GM12878 (cell line): ENCODE results near the gene TUBD1. TPM values are rescaled to one million over a fixed set of nuclear protein-coding genes. Genes with fewer than 3 reads are reported as not detected.

ENCODE experiments used
- BCL11A ChIP-seq: IDR thresholded peaks from 2 replicates; pipeline ENCODE4 v1.6.1; 2011; ENCODE audit warnings: low read depth, low read length
- BCL3 ChIP-seq: IDR thresholded peaks from 2 replicates; pipeline ENCODE4 v1.6.1; 2011; ENCODE audit warnings: borderline replicate concordance, low read depth, mild to moderate bottlenecking, moderate library complexity, low read length; ENCODE audit not compliant: insufficient read depth, poor library complexity, severe bottlenecking
- BHLHE40 ChIP-seq, 2 experiments: fragments of 450-650 bp in 1 of 2; IDR thresholded peaks; 2 replicates each; pipeline ENCODE4 v1.6.1; 2011 to 2017; ENCODE audit warnings: low read depth in 2 of 2, borderline replicate concordance in 1 of 2, improper control_type of control experiment in 1 of 2, low read length in 1 of 2, mild to moderate bottlenecking in 1 of 2
- CBFB ChIP-seq: IDR thresholded peaks from 2 replicates; pipeline ENCODE4 v1.6.1; 2016; ENCODE audit warnings: antibody characterized with exemption, low read depth
- CEBPZ ChIP-seq: fragments of 150-350 bp; IDR thresholded peaks from 2 replicates; pipeline ENCODE4 v1.6.1; 2016; ENCODE audit warnings: low read depth, low read length
- CREM ChIP-seq: IDR thresholded peaks from 2 replicates; pipeline ENCODE4 v1.6.1; 2014; ENCODE audit warnings: antibody characterized with exemption, low read depth
- GATAD2B ChIP-seq: fragments of 450-650 bp; conservative IDR thresholded peaks from 2 replicates; pipeline ENCODE4 v1.6.1; 2017; ENCODE audit warnings: low read depth, mild to moderate bottlenecking, moderate library complexity
- IRF4 ChIP-seq: IDR thresholded peaks from 2 replicates; pipeline ENCODE4 v1.6.1; 2011; ENCODE audit warnings: low read depth, low read length
- JUNB ChIP-seq: IDR thresholded peaks from 2 replicates; pipeline ENCODE4 v1.6.1; 2016; ENCODE audit warnings: antibody characterized with exemption, mild to moderate bottlenecking
- MEF2B ChIP-seq: fragments of 450-650 bp; IDR thresholded peaks from 2 replicates; pipeline ENCODE4 v1.6.1; 2018; ENCODE audit warnings: mild to moderate bottlenecking, moderate library complexity; ENCODE audit not compliant: partially characterized antibody, poor library complexity, severe bottlenecking
- MLLT1 ChIP-seq: fragments of 450-650 bp; IDR thresholded peaks from 2 replicates; pipeline ENCODE4 v1.6.1; 2016; ENCODE audit warnings: mild to moderate bottlenecking
- MTA3 ChIP-seq: IDR thresholded peaks from 2 replicates; pipeline ENCODE4 v1.6.1; 2012; ENCODE audit warnings: low read length, inconsistent platforms, borderline replicate concordance
- MYB ChIP-seq: fragments of 150-350 bp; IDR thresholded peaks from 2 replicates; pipeline ENCODE4 v1.6.1; 2014; ENCODE audit warnings: mild to moderate bottlenecking, low read depth, low read length, borderline replicate concordance
- NBN ChIP-seq: fragments of 450-650 bp; IDR thresholded peaks from 2 replicates; pipeline ENCODE4 v1.6.1; 2016
- NFIC ChIP-seq: IDR thresholded peaks from 2 replicates; pipeline ENCODE4 v1.6.1; 2012; ENCODE audit warnings: low read depth, mild to moderate bottlenecking, inconsistent platforms, low read length, moderate library complexity
- NFYB ChIP-seq: IDR thresholded peaks from 2 replicates; pipeline ENCODE4 v1.6.1; 2011; ENCODE audit warnings: low read depth, mild to moderate bottlenecking, low read length, improper control_type of control experiment, moderate library complexity; ENCODE audit not compliant: insufficient read depth
- NR2F1 ChIP-seq: fragments of 450-650 bp; conservative IDR thresholded peaks from 2 replicates; pipeline ENCODE4 v1.6.1; 2017; ENCODE audit warnings: mild to moderate bottlenecking
- PML ChIP-seq: IDR thresholded peaks from 2 replicates; pipeline ENCODE4 v1.6.1; 2012; ENCODE audit warnings: low read length, inconsistent platforms
- POU2F2 ChIP-seq: IDR thresholded peaks from 3 replicates; pipeline ENCODE4 v1.6.1; 2011; ENCODE audit warnings: low read depth, mild to moderate bottlenecking, low read length, borderline replicate concordance
- SKIL ChIP-seq: fragments of 450-650 bp; IDR thresholded peaks from 2 replicates; pipeline ENCODE4 v1.6.1; 2017; ENCODE audit warnings: mild to moderate bottlenecking, low read depth, inconsistent platforms; ENCODE audit not compliant: poor library complexity, severe bottlenecking
- SMAD1 ChIP-seq: fragments of 450-650 bp; IDR thresholded peaks from 2 replicates; pipeline ENCODE4 v1.6.1; 2018; ENCODE audit warnings: mild to moderate bottlenecking, low read depth; ENCODE audit not compliant: partially characterized antibody
- ZBED1 ChIP-seq: IDR thresholded peaks from 2 replicates; pipeline ENCODE4 v1.6.1; 2016; ENCODE audit warnings: borderline replicate concordance
- ZNF207 ChIP-seq: fragments of 450-650 bp; IDR thresholded peaks from 2 replicates; pipeline ENCODE4 v1.6.1; 2014; ENCODE audit warnings: antibody characterized with exemption, mild to moderate bottlenecking, borderline replicate concordance
- polyA plus RNA-seq, 11 experiments: library from polyadenylated mRNA; depleted of rRNA in 4 of 11; unstranded in 6 of 11; stranded (reverse) in 5 of 11; fragments of >200 nt; fragmentation: Nextera tagmentation in 4 of 11; fragmentation: Illumina TruSeq in 1 of 11; extraction: Ambion mirVana in 4 of 11; extraction: Trizol in 1 of 11; gene quantifications; 1 replicate in 1 of 11; 2 replicates in 10 of 11; pipeline versions ENCODE4 v1.2.1 to v1.2.3, GENCODE V29; 2011 to 2016; ENCODE audit warnings: inconsistent platforms in 2 of 11, missing spikeins in 2 of 11, low read depth in 1 of 11
- total RNA-seq, 4 experiments: library from RNA; depleted of rRNA in 3 of 4; stranded (reverse); fragments of >200 nt in 3 of 4; fragmentation: Illumina TruSeq in 1 of 4; extraction: Trizol in 1 of 4; gene quantifications; 2 replicates each; pipeline versions ENCODE4 v1.2.1 to v1.2.3, GENCODE V29; 2013 to 2021

Gene TUBD1
- total and polyA plus RNA-seq, 10 of the 15 experiments (the other 5 are each of a cell fraction or from before 2014, with no cell fraction given): 5.3 to 10.8 (median 8.3) TPM

- TF ChIP-seq MYB (0 out of 2 replicates have a peak, but pooled peaks have one; percentile 35), BHLHE40 (IDR thresholded peaks at IDR 0.05; ENCODE audit: borderline replicate concordance in 1 of 2, low read depth in 2 of 2, low read length in 1 of 2) (peak in 1 of 2 experiments; percentile 72; a peak in 2 of 4 replicates), GATAD2B (0 out of 2 replicates have a peak, but pooled peaks have one; percentile 41), PML (peak; percentile 79; the same call in 1 of the 2 replicates), IRF4 (no peak), BCL3 (peak; percentile 45), POU2F2 (peak; percentile 56; the same call in 1 of the 3 replicates), ZNF207 (no peak), CBFB (no peak), SMAD1 (peak; percentile 59), JUNB (peak; percentile 60), CEBPZ (no peak), NFIC (peak; percentile 76), MTA3 (0 out of 2 replicates have a peak, but pooled peaks have one; percentile 22), NBN (peak; percentile 89), MLLT1 (peak; percentile 58; the same call in 1 of the 2 replicates), NFYB (no peak), CREM (peak; percentile 66; the same call in 1 of the 2 replicates), NR2F1 (peak; percentile 68), ZBED1 (peak; percentile 82; the same call in 1 of the 2 replicates), SKIL (peak; percentile 67), MEF2B (peak; percentile 97), BCL11A (0 out of 2 replicates have a peak, but pooled peaks have one; percentile 42)
Measured at GRCh38 chr17:59832883-59833379, 59.8 kb downstream of the TUBD1 start (continued).
